GM23248 (cell line): ENCODE measurements around the gene SPANXN4.

Experiments
- EZH2 ChIP-seq: fragments of 200-600 bp; sonication (generic); IDR thresholded peaks from 2 replicates; pipeline ENCODE4 v1.6.1; 2018; ENCODE audit warnings: antibody characterized with exemption, mild to moderate bottlenecking; ENCODE audit not compliant: insufficient read depth, poor library complexity, severe bottlenecking
- EZH2phosphoT487 ChIP-seq: fragments of 200-600 bp; sonication (generic); IDR thresholded peaks from 2 replicates; pipeline ENCODE4 v1.6.1; 2018; ENCODE audit warnings: antibody characterized with exemption, moderate library complexity, mild to moderate bottlenecking, low read depth; ENCODE audit not compliant: insufficient read depth

- no peak for TF ChIP-seq EZH2phosphoT487
- no peak for TF ChIP-seq EZH2
Measured at GRCh38 chrX:143082537-143082936, 56.8 kb downstream of the SPANXN4 start.
